Measurements from ENCODE around the gene SELENBP1. TPM values are rescaled to one million over a fixed set of nuclear protein-coding genes. Genes with fewer than 3 reads are reported as not detected.

The SELENBP1 gene
- total and polyA plus RNA-seq, 2 of the 13 experiments (the other 11 are each of a cell fraction or from before 2014, with no cell fraction given), result 27.8 to 29.0 TPM

DNA sequence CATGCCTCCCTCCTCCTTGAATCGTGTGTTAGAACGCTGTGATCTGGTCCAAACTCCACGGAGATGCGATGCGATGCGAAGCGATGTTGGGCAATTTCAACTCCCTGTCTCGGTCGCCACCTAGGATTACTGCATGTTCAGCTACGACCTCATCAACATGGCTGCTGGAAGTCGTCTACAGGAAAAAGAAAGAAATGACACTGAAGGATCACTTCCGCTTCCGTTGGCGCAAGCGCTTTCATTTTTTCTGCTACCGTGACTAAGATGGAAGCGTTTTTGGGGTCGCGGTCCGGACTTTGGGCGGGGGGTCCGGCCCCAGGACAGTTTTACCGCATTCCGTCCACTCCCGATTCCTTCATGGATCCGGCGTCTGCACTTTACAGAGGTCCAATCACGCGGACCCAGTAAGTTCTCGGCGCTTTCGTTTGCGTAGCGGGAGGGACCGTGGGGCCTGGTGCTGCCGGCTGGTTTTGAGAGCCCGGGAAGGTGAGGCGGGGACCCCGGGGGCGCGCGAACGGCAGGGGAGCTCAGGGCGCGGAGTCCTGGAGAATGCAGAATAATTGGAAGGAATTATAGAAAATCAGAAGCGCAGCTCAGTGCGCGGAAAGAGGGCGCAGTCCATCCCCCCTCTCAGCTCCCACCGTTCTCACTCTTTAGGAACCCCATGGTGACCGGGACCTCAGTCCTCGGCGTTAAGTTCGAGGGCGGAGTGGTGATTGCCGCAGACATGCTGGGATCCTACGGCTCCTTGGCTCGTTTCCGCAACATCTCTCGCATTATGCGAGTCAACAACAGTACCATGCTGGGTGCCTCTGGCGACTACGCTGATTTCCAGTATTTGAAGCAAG lies 27.0 kb upstream of the SELENBP1 start, which contains the start of gene PSMB4 (continued):
- TF ChIP-seq, protein P1, sequence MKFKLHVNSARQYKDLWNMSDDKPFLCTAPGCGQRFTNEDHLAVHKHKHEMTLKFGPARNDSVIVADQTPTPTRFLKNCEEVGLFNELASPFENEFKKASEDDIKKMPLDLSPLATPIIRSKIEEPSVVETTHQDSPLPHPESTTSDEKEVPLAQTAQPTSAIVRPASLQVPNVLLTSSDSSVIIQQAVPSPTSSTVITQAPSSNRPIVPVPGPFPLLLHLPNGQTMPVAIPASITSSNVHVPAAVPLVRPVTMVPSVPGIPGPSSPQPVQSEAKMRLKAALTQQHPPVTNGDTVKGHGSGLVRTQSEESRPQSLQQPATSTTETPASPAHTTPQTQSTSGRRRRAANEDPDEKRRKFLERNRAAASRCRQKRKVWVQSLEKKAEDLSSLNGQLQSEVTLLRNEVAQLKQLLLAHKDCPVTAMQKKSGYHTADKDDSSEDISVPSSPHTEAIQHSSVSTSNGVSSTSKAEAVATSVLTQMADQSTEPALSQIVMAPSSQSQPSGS (CRISPR knock-in tag; IDR thresholded peaks at IDR 0.05), result peak; percentile 74; the same call in 1 of the 2 replicates
- TF ChIP-seq, protein P2, sequence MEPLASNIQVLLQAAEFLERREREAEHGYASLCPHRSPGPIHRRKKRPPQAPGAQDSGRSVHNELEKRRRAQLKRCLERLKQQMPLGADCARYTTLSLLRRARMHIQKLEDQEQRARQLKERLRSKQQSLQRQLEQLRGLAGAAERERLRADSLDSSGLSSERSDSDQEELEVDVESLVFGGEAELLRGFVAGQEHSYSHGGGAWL (CRISPR knock-in tag; IDR thresholded peaks at IDR 0.05), result no peak
- TF ChIP-seq ISX (CRISPR knock-in tag; conservative IDR thresholded peaks at IDR 0.05) (no peak), ZNF784 (CRISPR knock-in tag; IDR thresholded peaks at IDR 0.05; ENCODE audit: borderline replicate concordance) (no peak), PRMT3 (CRISPR knock-in tag; IDR thresholded peaks at IDR 0.05; ENCODE audit: borderline replicate concordance, low read depth) (no peak), DR1 (CRISPR knock-in tag; IDR thresholded peaks at IDR 0.05) (0 out of 2 replicates have a peak, but pooled peaks have one; percentile 15), KDM6A (CRISPR knock-in tag; IDR thresholded peaks at IDR 0.05; ENCODE audit: low read depth) (no peak), KLF9 (CRISPR knock-in tag; IDR thresholded peaks at IDR 0.05; ENCODE audit: low read depth) (no peak), CREBL2 (CRISPR knock-in tag; IDR thresholded peaks at IDR 0.05; ENCODE audit: borderline replicate concordance) (no peak), NFRKB (IDR thresholded peaks at IDR 0.05) (peak; percentile 48; the same call in 1 of the 2 replicates), IRF1 (CRISPR knock-in tag; IDR thresholded peaks at IDR 0.05; ENCODE audit: low read depth) (no peak), GPN1 (CRISPR knock-in tag; IDR thresholded peaks at IDR 0.05; ENCODE audit: borderline replicate concordance) (no peak), MBNL3 (CRISPR knock-in tag; conservative IDR thresholded peaks at IDR 0.05) (no peak), ATF3 (CRISPR knock-in tag; IDR thresholded peaks at IDR 0.05) (0 out of 2 replicates have a peak, but pooled peaks have one; percentile 16), RAD51 (IDR thresholded peaks at IDR 0.05; ENCODE audit: borderline replicate concordance) (no peak), ATF1 (CRISPR knock-in tag; IDR thresholded peaks at IDR 0.05) (peak; percentile 92), FOXJ3 (CRISPR knock-in tag; IDR thresholded peaks at IDR 0.05; ENCODE audit: borderline replicate concordance) (no peak), ZNF343 (CRISPR knock-in tag; IDR thresholded peaks at IDR 0.05) (no peak), ARID2 (CRISPR knock-in tag; IDR thresholded peaks at IDR 0.05; ENCODE audit: borderline replicate concordance) (peak; percentile 64; the same call in 1 of the 2 replicates)
- TF ChIP-seq, protein P3, sequence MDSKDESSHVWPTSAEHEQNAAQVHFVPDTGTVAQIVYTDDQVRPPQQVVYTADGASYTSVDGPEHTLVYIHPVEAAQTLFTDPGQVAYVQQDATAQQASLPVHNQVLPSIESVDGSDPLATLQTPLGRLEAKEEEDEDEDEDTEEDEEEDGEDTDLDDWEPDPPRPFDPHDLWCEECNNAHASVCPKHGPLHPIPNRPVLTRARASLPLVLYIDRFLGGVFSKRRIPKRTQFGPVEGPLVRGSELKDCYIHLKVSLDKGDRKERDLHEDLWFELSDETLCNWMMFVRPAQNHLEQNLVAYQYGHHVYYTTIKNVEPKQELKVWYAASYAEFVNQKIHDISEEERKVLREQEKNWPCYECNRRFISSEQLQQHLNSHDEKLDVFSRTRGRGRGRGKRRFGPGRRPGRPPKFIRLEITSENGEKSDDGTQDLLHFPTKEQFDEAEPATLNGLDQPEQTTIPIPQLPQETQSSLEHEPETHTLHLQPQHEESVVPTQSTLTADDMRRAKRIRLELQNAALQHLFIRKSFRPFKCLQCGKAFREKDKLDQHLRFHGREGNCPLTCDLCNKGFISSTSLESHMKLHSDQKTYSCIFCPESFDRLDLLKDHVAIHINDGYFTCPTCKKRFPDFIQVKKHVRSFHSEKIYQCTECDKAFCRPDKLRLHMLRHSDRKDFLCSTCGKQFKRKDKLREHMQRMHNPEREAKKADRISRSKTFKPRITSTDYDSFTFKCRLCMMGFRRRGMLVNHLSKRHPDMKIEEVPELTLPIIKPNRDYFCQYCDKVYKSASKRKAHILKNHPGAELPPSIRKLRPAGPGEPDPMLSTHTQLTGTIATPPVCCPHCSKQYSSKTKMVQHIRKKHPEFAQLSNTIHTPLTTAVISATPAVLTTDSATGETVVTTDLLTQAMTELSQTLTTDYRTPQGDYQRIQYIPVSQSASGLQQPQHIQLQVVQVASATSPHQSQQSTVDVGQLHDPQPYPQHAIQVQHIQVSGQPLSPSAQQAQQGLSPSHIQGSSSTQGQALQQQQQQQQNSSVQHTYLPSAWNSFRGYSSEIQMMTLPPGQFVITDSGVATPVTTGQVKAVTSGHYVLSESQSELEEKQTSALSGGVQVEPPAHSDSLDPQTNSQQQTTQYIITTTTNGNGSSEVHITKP (CRISPR knock-in tag; IDR thresholded peaks at IDR 0.05; ENCODE audit: low read depth), result peak; percentile 55; the same call in 1 of the 2 replicates
